Keratinocyte (primary cell): ENCODE results near the gene GRM4. TPM values are rescaled to one million over a fixed set of nuclear protein-coding genes. Genes with fewer than 3 reads are reported as not detected.

ENCODE experiments used
- DNase-seq: peaks from one replicate; pipeline ENCODE4 v3.0.0-alpha.2; 2011; ENCODE audit warnings: low read depth, missing footprints, low spot score
- FAIRE-seq: peaks from 2 replicates; lab custom pipeline; 2011; peaks lifted over from hg19 to GRCh38; lab: Jason Lieb, UNC
- H2AFZ ChIP-seq: 2 replicates; pipeline ENCODE4 v1.6.0; 2012; ENCODE audit warnings: low read length, control low read depth, inconsistent platforms; ENCODE audit not compliant: control insufficient read depth
- H3K27ac ChIP-seq: 2 replicates; pipeline ENCODE4 v1.5.1; 2011; ENCODE audit warnings: low read length; ENCODE audit not compliant: control insufficient read depth, insufficient read depth
- H3K27me3 ChIP-seq: 3 replicates; pipeline ENCODE4 v1.6.0; 2011; ENCODE audit warnings: low read length; ENCODE audit not compliant: control insufficient read depth, insufficient read depth; ENCODE audit errors: extremely low read depth
- H3K36me3 ChIP-seq, 2 experiments: 2 replicates in 1 of 2; 3 replicates in 1 of 2; pipeline ENCODE4 v1.5.1; 2011; ENCODE audit warnings: low read length in 2 of 2, mild to moderate bottlenecking in 1 of 2; ENCODE audit not compliant: control insufficient read depth in 2 of 2, insufficient read depth in 2 of 2; ENCODE audit errors: extremely low read depth in 1 of 2
- H3K4me1 ChIP-seq: 3 replicates; pipeline ENCODE4 v1.5.1; 2011; ENCODE audit warnings: low read length; ENCODE audit not compliant: control insufficient read depth, insufficient read depth; ENCODE audit errors: extremely low read depth
- H3K4me2 ChIP-seq: 3 replicates; pipeline ENCODE4 v1.6.0; 2011; ENCODE audit warnings: low read depth, low read length; ENCODE audit not compliant: control insufficient read depth, insufficient read depth; ENCODE audit errors: extremely low read depth
- H3K4me3 ChIP-seq, 3 experiments: fragments of 200-600 bp in 1 of 3; sonication (generic) in 1 of 3; 2 replicates in 2 of 3; 3 replicates in 1 of 3; pipeline ENCODE4 v1.5.1; 2011 to 2016; ENCODE audit warnings: low read length in 3 of 3, mild to moderate bottlenecking in 3 of 3, control low read depth in 2 of 3, inconsistent platforms in 1 of 3, low read depth in 1 of 3, mixed read lengths in 1 of 3, mixed run types in 1 of 3, moderate library complexity in 1 of 3; ENCODE audit not compliant: control insufficient read depth in 2 of 3, insufficient read depth in 2 of 3; ENCODE audit errors: extremely low read depth in 1 of 3
- H3K79me2 ChIP-seq: 2 replicates; pipeline ENCODE4 v1.6.0; 2012; ENCODE audit warnings: low read length; ENCODE audit not compliant: control insufficient read depth, insufficient read depth
- H3K9ac ChIP-seq: 3 replicates; pipeline ENCODE4 v1.6.0; 2011; ENCODE audit warnings: low read length; ENCODE audit not compliant: control insufficient read depth, insufficient read depth; ENCODE audit errors: extremely low read depth
- H3K9me1 ChIP-seq: 3 replicates; pipeline ENCODE4 v1.6.0; 2011; ENCODE audit warnings: low read length; ENCODE audit not compliant: control insufficient read depth, insufficient read depth; ENCODE audit errors: extremely low read depth
- H3K9me3 ChIP-seq: 2 replicates; pipeline ENCODE4 v1.5.1; 2012; ENCODE audit warnings: low read depth, low read length; ENCODE audit not compliant: control insufficient read depth
- H4K20me1 ChIP-seq: 3 replicates; pipeline ENCODE4 v1.6.0; 2011; ENCODE audit warnings: low read length; ENCODE audit not compliant: control insufficient read depth, insufficient read depth; ENCODE audit errors: extremely low read depth
- CTCF ChIP-seq, 3 experiments: IDR thresholded peaks in 1 of 3; conservative IDR thresholded peaks in 1 of 3; optimal IDR thresholded peaks in 1 of 3; 2 replicates in 2 of 3; 3 replicates in 1 of 3; pipeline versions ENCODE3 to v1.5.1; 2011; ENCODE audit warnings: low read length in 3 of 3, mild to moderate bottlenecking in 3 of 3, moderate library complexity in 2 of 3, control low read depth in 1 of 3, inconsistent platforms in 1 of 3; ENCODE audit not compliant: insufficient read depth in 2 of 3; ENCODE audit errors: extremely low read depth in 1 of 3
- EZH2 ChIP-seq: IDR thresholded peaks from one replicate; pipeline ENCODE4 v1.6.1; 2012; ENCODE audit warnings: inconsistent platforms, mild to moderate bottlenecking, low read length, moderate library complexity
- dilution Hi-C: fragments of 300-500 bp; cut with MboI; formaldehyde crosslinking; loops from one replicate; pipeline ENCODE4 v1.7.0; 2020; ENCODE audit warnings: low sequenced_read_pairs; ENCODE audit not compliant: extremely low pct_ligation_motif_present
- polyA plus RNA-seq, 5 experiments: library from polyadenylated mRNA; depleted of rRNA in 3 of 5; stranded (reverse) in 3 of 5; stranded (forward) in 1 of 5; unstranded in 1 of 5; fragments of >200 nt; gene quantifications; 1 replicate in 1 of 5; 2 replicates in 3 of 5; 3 replicates in 1 of 5; pipeline versions ENCODE4 v1.2.1 to v1.2.3, GENCODE V29; 2011 to 2012; ENCODE audit warnings: missing spikeins in 2 of 5, low read depth in 1 of 5, low replicate concordance in 1 of 5

Gene GRM4
- polyA plus RNA-seq, 1 donor (not counting 4 experiments of a cell fraction or from before 2014, with no cell fraction given): not detected

DNA sequence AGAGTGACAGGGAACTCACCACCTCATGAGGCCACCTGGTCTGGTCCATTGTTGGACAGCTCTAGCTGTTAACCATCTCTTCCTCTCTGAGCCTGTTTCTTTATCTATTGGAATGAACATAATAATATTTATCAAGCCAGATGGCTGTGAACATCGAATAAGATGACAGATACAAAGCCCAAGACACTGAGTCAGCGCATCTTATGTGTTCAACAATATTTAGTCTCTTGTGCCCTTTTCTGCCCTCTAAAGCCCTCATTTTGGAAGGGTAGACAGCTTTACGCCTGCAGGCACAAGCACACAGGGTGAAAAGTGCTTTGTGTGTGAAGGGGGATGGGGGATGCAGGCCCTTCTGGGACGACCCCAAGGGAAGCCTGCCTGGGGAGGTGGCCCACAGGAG is 164.0 kb downstream of the GRM4 start:
- Histone ChIP-seq H3K4me1 (peaks cover 2% of the 10 kb centered on the region), H3K79me2 (no peaks in the 10 kb centered on the region), H3K4me3 (no peak overlapping the region), H3K4me2 (no peak overlapping the region), H3K36me3 (no peaks in the 10 kb centered on the region), H3K9me1 (no peaks in the 10 kb centered on the region), H3K9ac (no peak overlapping the region), H4K20me1 (no peaks in the 10 kb centered on the region), H3K27ac (no peak overlapping the region), H3K27me3 (no peaks in the 10 kb centered on the region), H2AFZ (no peak overlapping the region), H3K9me3 (no peaks in the 10 kb centered on the region)
- DNase-seq (no peak), FAIRE-seq (no peak)
- TF ChIP-seq EZH2 (no peak), CTCF (optimal IDR thresholded peaks at IDR 0.05 in 1 of 3, IDR thresholded peaks at IDR 0.05 in 1 of 3, conservative IDR thresholded peaks at IDR 0.05 in 1 of 3; ENCODE audit: extremely low read depth in 1 of 3, insufficient read depth in 2 of 3, low read length in 3 of 3) (no peak)
- dilution Hi-C loops: no loop called here

DNA sequence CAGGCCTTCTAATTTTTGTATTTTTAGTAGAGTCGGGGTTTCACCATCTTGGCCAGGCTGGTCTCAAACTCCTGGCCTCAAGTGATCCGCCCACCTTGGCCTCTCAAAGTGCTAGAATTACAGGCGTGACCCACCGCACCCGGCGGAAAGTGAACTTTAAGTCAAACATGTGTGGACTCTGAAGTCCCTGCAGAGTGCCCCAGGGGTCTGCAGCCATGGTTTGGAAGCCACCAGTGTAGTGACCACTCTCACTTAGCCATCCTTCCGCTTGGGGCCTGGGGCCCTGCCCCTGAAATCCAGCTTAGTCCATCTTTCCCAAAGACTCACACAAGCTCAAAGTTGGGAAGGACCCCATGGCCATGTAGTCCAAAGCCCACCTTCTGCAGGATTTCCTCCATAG is 164.5 kb downstream of the GRM4 start:
- DNase-seq (no peak), FAIRE-seq (no peak)
- Histone ChIP-seq H3K4me3 (no peak overlapping the region), H3K9ac (no peak overlapping the region), H2AFZ (no peak overlapping the region), H4K20me1 (no peaks in the 10 kb centered on the region), H3K79me2 (no peaks in the 10 kb centered on the region), H3K4me2 (no peak overlapping the region), H3K9me3 (no peaks in the 10 kb centered on the region), H3K4me1 (peaks cover 2% of the 10 kb centered on the region), H3K27ac (no peak overlapping the region), H3K9me1 (no peaks in the 10 kb centered on the region), H3K36me3 (no peaks in the 10 kb centered on the region), H3K27me3 (no peaks in the 10 kb centered on the region)
- dilution Hi-C loops: no loop called here
- TF ChIP-seq CTCF (optimal IDR thresholded peaks at IDR 0.05 in 1 of 3, IDR thresholded peaks at IDR 0.05 in 1 of 3, conservative IDR thresholded peaks at IDR 0.05 in 1 of 3; ENCODE audit: extremely low read depth in 1 of 3, insufficient read depth in 2 of 3, low read length in 3 of 3): no peak
- TF ChIP-seq EZH2: no peak
